ENCODE measurements around the gene CCL5.

CCL5 gene

DNA sequence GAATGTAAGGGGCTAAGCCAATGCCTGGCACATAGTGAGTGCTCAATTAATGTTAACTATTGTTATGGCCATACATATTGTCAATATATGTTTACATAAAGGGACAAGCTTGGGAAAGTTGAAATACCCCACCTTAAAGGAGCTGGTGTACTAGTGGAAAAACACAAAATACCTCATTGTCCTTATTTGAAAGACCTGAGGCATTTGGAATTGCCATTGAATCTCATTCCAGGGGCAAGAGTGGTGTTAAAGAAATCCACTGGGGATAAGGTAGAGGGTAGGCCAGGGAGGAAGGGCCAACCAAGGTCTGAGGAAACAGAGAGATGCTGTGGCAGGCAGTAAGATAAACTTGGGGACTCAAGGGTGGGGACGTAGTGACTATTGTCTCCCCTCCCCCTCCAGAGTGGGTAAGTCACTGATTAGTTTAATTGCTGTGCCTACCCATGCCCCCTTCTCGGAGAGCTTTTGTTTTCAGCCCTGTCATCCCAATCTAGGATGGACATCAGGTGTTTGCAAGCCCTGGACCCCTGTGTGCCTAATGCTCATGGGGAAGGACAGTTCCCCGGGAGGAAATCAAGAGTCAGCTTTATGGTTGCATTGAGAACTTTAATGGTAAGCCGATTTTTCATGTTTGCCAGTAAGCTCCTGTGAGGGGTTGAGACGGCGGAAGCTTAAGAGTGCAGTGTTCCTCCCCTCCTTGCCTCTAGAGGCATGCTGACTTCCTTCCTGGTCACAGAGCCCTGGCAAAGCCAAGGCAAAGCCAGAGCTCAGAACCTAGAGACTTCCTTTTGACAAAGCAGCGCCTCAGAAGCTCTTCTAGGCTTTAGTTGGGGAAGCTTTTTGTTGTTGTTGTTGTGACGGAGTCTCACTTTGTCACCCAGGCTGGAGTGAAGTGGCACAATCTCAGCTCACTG is 9.0 kb downstream of the CCL5 start:
- H3K9me3 Mint-ChIP-seq, result no peaks in the 10 kb centered on the region
- H3K36me3 Mint-ChIP-seq (ENCODE audit: insufficient read depth), result peaks cover 61% of the 10 kb centered on the region
- H3K4me3 Mint-ChIP-seq, result no peak overlapping the region
- ATAC-seq (replicated peaks), result peak; percentile 57
- H3K27me3 Mint-ChIP-seq, result no peaks in the 10 kb centered on the region
- H3K27ac Mint-ChIP-seq, result peak overlapping the region in 1 of 2 donors; percentile 54
- H3K4me1 Mint-ChIP-seq (ENCODE audit: low read depth in 2 of 2), result peaks cover 41 to 50% of the 10 kb centered on the region in 2 donors
- no peak for DNase-seq

DNA sequence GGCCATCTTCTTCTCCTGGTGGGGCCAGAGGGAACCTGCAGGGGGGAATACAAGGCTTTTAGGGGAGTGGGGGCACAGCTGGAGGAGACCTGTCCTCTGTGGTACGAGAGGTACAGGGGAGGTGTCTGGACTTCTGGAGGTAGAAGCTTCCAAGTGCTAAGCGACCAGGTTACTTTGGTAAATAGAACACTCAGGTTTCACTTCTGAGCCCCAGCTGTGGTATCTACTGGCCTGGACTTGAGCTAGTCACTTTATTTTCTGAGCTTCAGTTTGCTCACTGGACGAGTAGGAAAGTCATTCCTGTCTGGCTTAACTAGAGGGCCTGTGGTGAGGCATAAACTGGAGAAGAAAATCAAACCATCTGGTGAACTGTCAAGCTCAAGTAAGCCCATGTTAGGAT is 11.4 kb downstream of the CCL5 start, which contains the start of gene HEATR9:
HEATR9 (minus strand) TSS at position 155 of the 400 bp plus-strand sequence; CDS start at position 6, 149 bp downstream.
- peaks cover 44% of the 10 kb centered on the region for H3K36me3 Mint-ChIP-seq (ENCODE audit: insufficient read depth)
- H3K4me3 Mint-ChIP-seq, result no peak within 1 kb of the TSS
- H3K27me3 Mint-ChIP-seq, result no peaks in the 10 kb centered on the region
- DNase-seq (no peak), ATAC-seq (replicated peaks) (no peak)
- no peaks in the 10 kb centered on the region for H3K9me3 Mint-ChIP-seq
- H3K27ac Mint-ChIP-seq, result peak within 1 kb of the TSS; percentile 11 to 54
- H3K4me1 Mint-ChIP-seq (ENCODE audit: low read depth in 2 of 2), result peaks cover 39 to 43% of the 10 kb centered on the region in 2 donors

- Mint-ChIP-seq H3K9me3 (no peaks in the 10 kb centered on the region), H3K27ac (peak overlapping the region in 1 of 2 donors; percentile 54), H3K4me1 (ENCODE audit: low read depth in 2 of 2) (peaks cover 32 to 41% of the 10 kb centered on the region in 2 donors), H3K36me3 (ENCODE audit: insufficient read depth) (peaks cover 32% of the 10 kb centered on the region), H3K27me3 (no peaks in the 10 kb centered on the region), H3K4me3 (no peak overlapping the region)
- no peak for ATAC-seq (replicated peaks)
- DNase-seq, result no peak
Observed at GRCh38 chr17:35867574-35867973, 12.6 kb downstream of the CCL5 start.

DNA sequence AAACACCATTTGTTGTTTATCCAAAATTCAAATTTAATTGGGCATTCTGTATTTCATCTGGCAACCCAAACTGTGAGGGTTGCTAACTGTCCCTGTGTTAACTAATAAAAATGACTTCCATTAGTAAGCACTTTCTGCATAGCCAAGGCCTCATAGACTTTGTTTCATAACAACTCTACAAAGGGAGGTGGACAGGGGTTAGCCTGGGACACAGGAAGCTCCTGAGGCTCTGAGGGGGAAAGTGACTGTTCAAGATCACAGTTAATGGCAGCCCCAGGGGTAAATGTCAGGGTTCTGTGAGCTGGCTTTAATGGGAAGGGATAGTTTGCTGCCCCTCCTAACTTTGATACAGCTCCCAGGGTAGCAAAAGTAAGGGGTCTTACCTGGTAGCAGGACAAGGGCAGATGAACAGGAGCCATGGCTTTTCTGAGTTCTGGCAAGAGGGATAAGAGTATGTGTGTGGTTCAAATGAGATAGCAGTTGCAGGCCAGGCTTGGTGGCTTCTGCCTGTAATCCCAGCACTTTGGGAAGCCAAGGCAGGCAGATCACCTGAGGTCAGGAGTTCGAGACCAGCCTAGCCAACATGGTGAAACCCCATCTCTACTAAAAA is 13.7 kb downstream of the CCL5 start:
- peak overlapping the region; percentile 57 to 74 for H3K27ac Mint-ChIP-seq
- H3K4me1 Mint-ChIP-seq (ENCODE audit: low read depth in 2 of 2), result peaks cover 24 to 35% of the 10 kb centered on the region in 2 donors

GRCh38 chr17:35865412-35866340 is 14.5 kb downstream of the CCL5 start:
- H3K9me3 Mint-ChIP-seq, result no peaks in the 10 kb centered on the region
- H3K27me3 Mint-ChIP-seq, result no peaks in the 10 kb centered on the region

More for the DNA sequence above, 13.7 kb downstream of the CCL5 start:
- no peak for ATAC-seq (replicated peaks)
- Mint-ChIP-seq H3K27me3 (no peaks in the 10 kb centered on the region), H3K9me3 (no peaks in the 10 kb centered on the region), H3K4me3 (no peak overlapping the region), H3K36me3 (ENCODE audit: insufficient read depth) (peaks cover 21% of the 10 kb centered on the region)
- no peak for DNase-seq

DNA sequence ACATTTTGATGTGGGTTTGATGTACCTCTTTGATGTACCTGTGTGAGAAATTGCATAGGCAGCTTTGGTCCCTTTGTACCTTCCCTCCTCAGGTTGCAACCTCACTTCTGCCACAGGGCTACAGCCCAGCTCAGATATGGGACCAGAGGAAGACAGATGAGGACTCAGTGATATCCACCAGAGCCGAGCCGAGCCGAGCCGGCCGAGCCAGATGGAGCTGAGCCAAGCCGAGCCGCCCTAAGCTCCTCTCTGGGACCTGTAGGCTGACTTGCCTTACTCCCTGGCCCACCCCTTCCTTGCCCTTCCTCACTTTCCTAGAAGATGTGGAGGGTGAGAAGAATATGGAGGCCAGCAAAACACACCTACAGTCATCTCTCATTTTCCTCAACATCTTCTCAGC is 15.3 kb downstream of the CCL5 start:
- peaks cover 20 to 28% of the 10 kb centered on the region in 2 donors for H3K4me1 Mint-ChIP-seq (ENCODE audit: low read depth in 2 of 2)

More at GRCh38 chr17:35865412-35866340, 14.5 kb downstream of the CCL5 start:
- Mint-ChIP-seq H3K36me3 (ENCODE audit: insufficient read depth) (peaks cover 13% of the 10 kb centered on the region), H3K4me1 (ENCODE audit: low read depth in 2 of 2) (peaks cover 20 to 28% of the 10 kb centered on the region in 2 donors), H3K27ac (peak overlapping the region; percentile 57 to 74), H3K4me3 (no peak overlapping the region)
- DNase-seq (no peak), ATAC-seq (replicated peaks) (no peak)

GRCh38 chr17:35856603-35857002 is 23.6 kb downstream of the CCL5 start:
- ATAC-seq (replicated peaks) (no peak), DNase-seq (no peak)
- Mint-ChIP-seq H3K4me3 (no peak overlapping the region), H3K36me3 (ENCODE audit: insufficient read depth) (no peaks in the 10 kb centered on the region), H3K27ac (peak overlapping the region; percentile 66 to 81), H3K9me3 (no peaks in the 10 kb centered on the region), H3K4me1 (ENCODE audit: low read depth in 2 of 2) (peaks cover 19 to 26% of the 10 kb centered on the region in 2 donors), H3K27me3 (no peaks in the 10 kb centered on the region)

More for the DNA sequence above, 15.3 kb downstream of the CCL5 start:
- peak overlapping the region; percentile 32 to 42 for H3K27ac Mint-ChIP-seq
- DNase-seq, result no peak
- H3K4me3 Mint-ChIP-seq, result no peak overlapping the region
- no peak for ATAC-seq (replicated peaks)
- H3K9me3 Mint-ChIP-seq, result no peaks in the 10 kb centered on the region
- H3K36me3 Mint-ChIP-seq (ENCODE audit: insufficient read depth), result peaks cover 8% of the 10 kb centered on the region
- H3K27me3 Mint-ChIP-seq, result no peaks in the 10 kb centered on the region

- peaks cover 24 to 26% of the 10 kb centered on the region in 2 donors for H3K4me1 Mint-ChIP-seq (ENCODE audit: low read depth in 2 of 2)
- no peak overlapping the region for H3K4me3 Mint-ChIP-seq
- ATAC-seq (replicated peaks) (peak; percentile 67), DNase-seq (no peak)
- no peaks in the 10 kb centered on the region for H3K36me3 Mint-ChIP-seq (ENCODE audit: insufficient read depth)
- H3K27ac Mint-ChIP-seq, result peak overlapping the region; percentile 66 to 81
- H3K27me3 Mint-ChIP-seq, result no peaks in the 10 kb centered on the region
- H3K9me3 Mint-ChIP-seq, result no peaks in the 10 kb centered on the region
Observed at GRCh38 chr17:35855965-35856364, 24.2 kb downstream of the CCL5 start.

DNA sequence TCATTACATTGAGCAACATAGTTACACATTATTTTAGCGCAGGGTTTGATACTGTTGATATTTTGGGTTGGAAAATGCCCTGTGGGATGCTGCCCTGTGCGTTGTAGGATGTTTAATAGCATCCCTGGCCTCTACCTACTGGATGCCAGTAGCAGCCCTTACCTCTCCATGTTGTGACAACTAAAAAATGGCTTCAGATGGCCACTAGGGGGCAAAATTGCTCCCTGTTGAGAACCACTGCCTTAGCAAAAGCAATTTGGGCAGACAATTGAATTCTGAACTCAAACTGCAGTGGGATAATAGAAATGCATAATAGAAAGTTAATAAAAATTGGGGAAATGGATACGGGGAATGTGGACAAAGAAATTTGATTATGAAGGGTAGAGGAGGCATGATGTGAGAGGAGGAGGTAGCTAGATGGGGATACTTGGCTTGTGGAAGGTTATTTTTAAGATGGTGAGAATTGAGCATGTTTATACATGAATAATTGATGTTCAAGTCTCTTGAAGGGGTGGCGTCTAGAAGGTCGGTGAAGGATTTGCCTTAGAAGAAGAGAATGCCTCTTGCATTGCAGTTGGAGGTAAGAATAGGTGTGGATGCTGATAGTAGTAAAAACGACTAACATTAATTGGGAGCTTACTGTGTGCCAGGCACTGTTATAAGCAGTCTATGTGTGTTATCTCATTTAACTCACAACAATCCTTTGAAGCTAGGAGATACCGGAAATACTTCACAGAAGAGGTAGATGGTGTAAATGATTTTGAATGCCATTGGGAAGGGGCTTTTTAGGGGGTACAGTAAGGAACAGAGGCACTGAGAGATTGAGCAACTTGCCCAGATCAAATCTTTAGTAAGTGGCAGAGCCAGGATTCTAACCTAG is 30.5 kb downstream of the CCL5 start:
- Mint-ChIP-seq H3K36me3 (ENCODE audit: insufficient read depth) (peaks cover 21% of the 10 kb centered on the region), H3K27me3 (no peaks in the 10 kb centered on the region), H3K4me3 (peak overlapping the region; percentile 0 to 28), H3K27ac (peak overlapping the region; percentile 9 to 78), H3K9me3 (no peaks in the 10 kb centered on the region), H3K4me1 (ENCODE audit: low read depth in 2 of 2) (peaks cover 17 to 27% of the 10 kb centered on the region in 2 donors)
- peak; percentile 62 to 71 (median 71) for DNase-seq
- peak; percentile 90 for ATAC-seq (replicated peaks)

DNA sequence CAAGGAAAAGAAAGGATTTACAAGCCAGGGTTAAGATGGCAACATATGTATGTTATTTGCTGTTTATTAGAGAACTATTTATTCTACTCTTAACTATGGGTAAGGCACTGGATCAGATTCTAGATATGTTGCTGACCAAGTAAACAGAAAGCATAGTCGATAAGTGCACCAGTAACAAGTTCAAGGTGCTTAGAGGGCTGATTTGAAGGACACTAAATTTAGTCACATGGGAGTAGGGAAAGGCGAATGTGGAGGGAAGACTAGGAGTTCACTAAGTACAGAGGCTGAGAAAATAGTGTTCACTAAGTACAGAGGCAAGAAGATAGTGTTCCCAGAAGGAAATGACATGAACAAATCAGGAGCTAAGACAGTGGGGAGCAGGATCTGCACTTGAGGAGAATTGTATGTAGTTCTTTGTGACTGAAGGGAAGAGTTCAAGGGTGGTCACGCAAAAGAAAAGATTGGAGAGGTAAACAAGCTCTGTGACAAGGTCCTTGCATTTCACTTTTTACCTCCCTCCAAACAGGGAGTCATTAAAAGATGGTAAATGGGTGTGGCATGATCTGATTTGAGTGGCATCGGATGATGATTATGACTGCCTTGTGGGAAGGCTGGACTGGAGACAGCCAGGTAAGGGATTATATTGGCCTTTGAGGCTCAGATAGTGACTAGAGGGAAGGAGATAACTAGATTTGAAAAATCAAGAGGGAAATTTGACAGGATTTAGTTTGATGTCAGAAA is 32.4 kb downstream of the CCL5 start:
- H3K4me3 Mint-ChIP-seq, result no peak overlapping the region
- peaks cover 39% of the 10 kb centered on the region for H3K36me3 Mint-ChIP-seq (ENCODE audit: insufficient read depth)
- DNase-seq, result no peak
- H3K27me3 Mint-ChIP-seq, result no peaks in the 10 kb centered on the region
- H3K27ac Mint-ChIP-seq, result peak overlapping the region; percentile 3 to 9
- no peaks in the 10 kb centered on the region for H3K9me3 Mint-ChIP-seq
- peaks cover 11 to 36% of the 10 kb centered on the region in 2 donors for H3K4me1 Mint-ChIP-seq (ENCODE audit: low read depth in 2 of 2)
- no peak for ATAC-seq (replicated peaks)

GRCh38 chr17:35847006-35847405 is 33.2 kb downstream of the CCL5 start:
- ATAC-seq (replicated peaks) (no peak), DNase-seq (no peak)
- no peaks in the 10 kb centered on the region for H3K27me3 Mint-ChIP-seq
- peaks cover 11 to 36% of the 10 kb centered on the region in 2 donors for H3K4me1 Mint-ChIP-seq (ENCODE audit: low read depth in 2 of 2)
- H3K4me3 Mint-ChIP-seq, result no peak overlapping the region
- H3K36me3 Mint-ChIP-seq (ENCODE audit: insufficient read depth), result peaks cover 47% of the 10 kb centered on the region
- no peaks in the 10 kb centered on the region for H3K9me3 Mint-ChIP-seq
- peak overlapping the region; percentile 3 to 9 for H3K27ac Mint-ChIP-seq

All from effector memory CD8-positive, alpha-beta T cell (primary cell).